ENCODE data around the gene MARVELD1. TPM values are rescaled to one million over a fixed set of nuclear protein-coding genes. Genes with fewer than 3 reads are reported as not detected.
A peak's percentile ranks its signal among the peaks of the same experiment; 100 is the strongest.

Gene MARVELD1
- polyA plus RNA-seq (2013, experiment 1 of 2), result 23.5 TPM
- polyA plus RNA-seq (2013, experiment 2 of 2), result 23.3 TPM

GRCh38 chr10:97713339-97713825 is at the start of gene MARVELD1:
MARVELD1 (plus strand) TSS chr10:97713730; CDS start chr10:97713877, 147 bp downstream.
- peaks cover 12% of the 10 kb centered on the region for H3K4me1 ChIP-seq (ENCODE audit: control insufficient read depth, low read depth, low read length)
- peak within 1 kb of the TSS; percentile 100 for H3K23ac ChIP-seq (ENCODE audit: low read length)
- no peak within 1 kb of the TSS for H2BK120ac ChIP-seq (ENCODE audit: low read depth, low read length)
- H3K36me3 ChIP-seq (ENCODE audit: control insufficient read depth, insufficient read depth, low read length), result no peaks in the 10 kb centered on the region
- peak within 1 kb of the TSS; percentile 91 for H3K4me3 ChIP-seq (ENCODE audit: low read length)
- H3K18ac ChIP-seq (ENCODE audit: low read length), result peak within 1 kb of the TSS; percentile 72
- H3K79me2 ChIP-seq (ENCODE audit: control insufficient read depth, insufficient read depth, low read length), result peaks cover 8% of the 10 kb centered on the region
- H2AK5ac ChIP-seq (ENCODE audit: low read length), result peak within 1 kb of the TSS; percentile 32
- H3K9ac ChIP-seq (ENCODE audit: low read length), result peak within 1 kb of the TSS; percentile 99
- no peaks in the 10 kb centered on the region for H3K27me3 ChIP-seq (ENCODE audit: insufficient read depth, low read length, poor library complexity)
- peaks cover 7% of the 10 kb centered on the region for H3K79me1 ChIP-seq (ENCODE audit: low read length)
- no peak within 1 kb of the TSS for H2BK15ac ChIP-seq (replicated peaks; ENCODE audit: low read depth)
- DNase-seq, result peak; percentile 91
- no CpG with 5 or more reads among the region's 37 CpGs for WGBS (ENCODE audit: extremely low coverage, insufficient coverage, low lambda C conversion rate)
- H2BK5ac ChIP-seq (ENCODE audit: low read length), result peak within 1 kb of the TSS; percentile 95
- peak within 1 kb of the TSS; percentile 98 for H3K4me2 ChIP-seq (ENCODE audit: low read length)
- peak within 1 kb of the TSS; percentile 87 for H3K27ac ChIP-seq (ENCODE audit: low read depth, low read length)
- H4K8ac ChIP-seq (ENCODE audit: low read depth, low read length), result peak within 1 kb of the TSS; percentile 67
- H3K4ac ChIP-seq (ENCODE audit: low read depth, low read length), result peak within 1 kb of the TSS; percentile 97
- H4K5ac ChIP-seq (ENCODE audit: low read length), result peak within 1 kb of the TSS; percentile 39
- peak within 1 kb of the TSS; percentile 100 for H3K56ac ChIP-seq (ENCODE audit: low read length)

GRCh38 chr10:97664282-97664850 is 49.2 kb upstream of the MARVELD1 start:
- H3K23ac ChIP-seq (ENCODE audit: low read length), result no peak overlapping the region
- H3K27me3 ChIP-seq (ENCODE audit: insufficient read depth, low read length, poor library complexity), result no peaks in the 10 kb centered on the region
- no peak overlapping the region for H4K8ac ChIP-seq (ENCODE audit: low read depth, low read length)
- no peak overlapping the region for H2AK5ac ChIP-seq (ENCODE audit: low read length)
- H2BK15ac ChIP-seq (replicated peaks; ENCODE audit: low read depth), result no peak overlapping the region
- peaks cover 13% of the 10 kb centered on the region for H3K36me3 ChIP-seq (ENCODE audit: control insufficient read depth, insufficient read depth, low read length)
- no peaks in the 10 kb centered on the region for H3K4me1 ChIP-seq (ENCODE audit: control insufficient read depth, low read depth, low read length)
- H3K79me1 ChIP-seq (ENCODE audit: low read length), result no peaks in the 10 kb centered on the region
- H3K4ac ChIP-seq (ENCODE audit: low read depth, low read length), result no peak overlapping the region
- H3K79me2 ChIP-seq (ENCODE audit: control insufficient read depth, insufficient read depth, low read length), result no peaks in the 10 kb centered on the region
- no peak overlapping the region for H3K4me3 ChIP-seq (ENCODE audit: low read length)
- no peak overlapping the region for H4K5ac ChIP-seq (ENCODE audit: low read length)
- no peak overlapping the region for H3K56ac ChIP-seq (ENCODE audit: low read length)
- WGBS (ENCODE audit: extremely low coverage, insufficient coverage, low lambda C conversion rate), result no CpG with 5 or more reads among the region's 1 CpG
- no peak overlapping the region for H2BK120ac ChIP-seq (ENCODE audit: low read depth, low read length)
- no peak overlapping the region for H3K18ac ChIP-seq (ENCODE audit: low read length)
- H3K9ac ChIP-seq (ENCODE audit: low read length), result no peak overlapping the region
- H2BK5ac ChIP-seq (ENCODE audit: low read length), result no peak overlapping the region
- H3K27ac ChIP-seq (ENCODE audit: low read depth, low read length), result no peak overlapping the region
- DNase-seq, result no peak
- no peak overlapping the region for H3K4me2 ChIP-seq (ENCODE audit: low read length)

- Histone ChIP-seq H4K8ac (ENCODE audit: low read depth, low read length) (no peak overlapping the region), H3K27ac (ENCODE audit: low read depth, low read length) (no peak overlapping the region), H3K9ac (ENCODE audit: low read length) (no peak overlapping the region), H3K4ac (ENCODE audit: low read depth, low read length) (no peak overlapping the region), H3K4me1 (ENCODE audit: control insufficient read depth, low read depth, low read length) (no peaks in the 10 kb centered on the region), H3K79me1 (ENCODE audit: low read length) (no peaks in the 10 kb centered on the region), H3K4me3 (ENCODE audit: low read length) (no peak overlapping the region), H3K23ac (ENCODE audit: low read length) (no peak overlapping the region), H2BK120ac (ENCODE audit: low read depth, low read length) (no peak overlapping the region), H3K27me3 (ENCODE audit: insufficient read depth, low read length, poor library complexity) (no peaks in the 10 kb centered on the region), H2BK5ac (ENCODE audit: low read length) (no peak overlapping the region), H3K18ac (ENCODE audit: low read length) (no peak overlapping the region), H3K56ac (ENCODE audit: low read length) (no peak overlapping the region), H2AK5ac (ENCODE audit: low read length) (no peak overlapping the region), H3K36me3 (ENCODE audit: control insufficient read depth, insufficient read depth, low read length) (peaks cover 14% of the 10 kb centered on the region), H3K79me2 (ENCODE audit: control insufficient read depth, insufficient read depth, low read length) (no peaks in the 10 kb centered on the region), H2BK15ac (replicated peaks; ENCODE audit: low read depth) (no peak overlapping the region), H4K5ac (ENCODE audit: low read length) (no peak overlapping the region), H3K4me2 (ENCODE audit: low read length) (no peak overlapping the region)
- no CpG with 5 or more reads among the region's 7 CpGs for WGBS (ENCODE audit: extremely low coverage, insufficient coverage, low lambda C conversion rate)
- DNase-seq, result no peak
Observed at GRCh38 chr10:97666992-97667391, 46.5 kb upstream of the MARVELD1 start.

GRCh38 chr10:97667463-97667862 is 46.1 kb upstream of the MARVELD1 start:
- peaks cover 12% of the 10 kb centered on the region for H3K36me3 ChIP-seq (ENCODE audit: control insufficient read depth, insufficient read depth, low read length)
- no peak overlapping the region for H3K4me2 ChIP-seq (ENCODE audit: low read length)
- no peak overlapping the region for H3K4me3 ChIP-seq (ENCODE audit: low read length)
- DNase-seq, result no peak
- no peak overlapping the region for H2BK15ac ChIP-seq (replicated peaks; ENCODE audit: low read depth)
- H2AK5ac ChIP-seq (ENCODE audit: low read length), result no peak overlapping the region
- H2BK120ac ChIP-seq (ENCODE audit: low read depth, low read length), result no peak overlapping the region
- no peak overlapping the region for H4K8ac ChIP-seq (ENCODE audit: low read depth, low read length)
- H3K4me1 ChIP-seq (ENCODE audit: control insufficient read depth, low read depth, low read length), result no peaks in the 10 kb centered on the region
- H3K23ac ChIP-seq (ENCODE audit: low read length), result no peak overlapping the region
- H2BK5ac ChIP-seq (ENCODE audit: low read length), result no peak overlapping the region
- H3K18ac ChIP-seq (ENCODE audit: low read length), result no peak overlapping the region
- WGBS (ENCODE audit: extremely low coverage, insufficient coverage, low lambda C conversion rate), result no CpG with 5 or more reads among the region's 6 CpGs
- H3K79me1 ChIP-seq (ENCODE audit: low read length), result no peaks in the 10 kb centered on the region
- no peaks in the 10 kb centered on the region for H3K27me3 ChIP-seq (ENCODE audit: insufficient read depth, low read length, poor library complexity)
- no peak overlapping the region for H3K4ac ChIP-seq (ENCODE audit: low read depth, low read length)
- no peak overlapping the region for H3K56ac ChIP-seq (ENCODE audit: low read length)
- H3K79me2 ChIP-seq (ENCODE audit: control insufficient read depth, insufficient read depth, low read length), result no peaks in the 10 kb centered on the region
- H3K27ac ChIP-seq (ENCODE audit: low read depth, low read length), result no peak overlapping the region
- H4K5ac ChIP-seq (ENCODE audit: low read length), result no peak overlapping the region
- no peak overlapping the region for H3K9ac ChIP-seq (ENCODE audit: low read length)

- no peak overlapping the region for H3K23ac ChIP-seq (ENCODE audit: low read length)
- no peaks in the 10 kb centered on the region for H3K79me2 ChIP-seq (ENCODE audit: control insufficient read depth, insufficient read depth, low read length)
- no peaks in the 10 kb centered on the region for H3K27me3 ChIP-seq (ENCODE audit: insufficient read depth, low read length, poor library complexity)
- H3K79me1 ChIP-seq (ENCODE audit: low read length), result no peaks in the 10 kb centered on the region
- no peak overlapping the region for H3K4me3 ChIP-seq (ENCODE audit: low read length)
- no peak overlapping the region for H2BK120ac ChIP-seq (ENCODE audit: low read depth, low read length)
- H2BK5ac ChIP-seq (ENCODE audit: low read length), result no peak overlapping the region
- peaks cover 13% of the 10 kb centered on the region for H3K36me3 ChIP-seq (ENCODE audit: control insufficient read depth, insufficient read depth, low read length)
- no peaks in the 10 kb centered on the region for H3K4me1 ChIP-seq (ENCODE audit: control insufficient read depth, low read depth, low read length)
- no peak for DNase-seq
- no peak overlapping the region for H3K4me2 ChIP-seq (ENCODE audit: low read length)
- no peak overlapping the region for H4K5ac ChIP-seq (ENCODE audit: low read length)
- H2AK5ac ChIP-seq (ENCODE audit: low read length), result no peak overlapping the region
- H3K18ac ChIP-seq (ENCODE audit: low read length), result no peak overlapping the region
- no CpG with 5 or more reads among the region's 1 CpG for WGBS (ENCODE audit: extremely low coverage, insufficient coverage, low lambda C conversion rate)
- no peak overlapping the region for H2BK15ac ChIP-seq (replicated peaks; ENCODE audit: low read depth)
- H3K56ac ChIP-seq (ENCODE audit: low read length), result no peak overlapping the region
- H3K9ac ChIP-seq (ENCODE audit: low read length), result no peak overlapping the region
- H3K27ac ChIP-seq (ENCODE audit: low read depth, low read length), result no peak overlapping the region
- no peak overlapping the region for H4K8ac ChIP-seq (ENCODE audit: low read depth, low read length)
- H3K4ac ChIP-seq (ENCODE audit: low read depth, low read length), result no peak overlapping the region
Observed at GRCh38 chr10:97669571-97669970, 44.0 kb upstream of the MARVELD1 start.
